ENCODE data around the gene MYO10.

DNA sequence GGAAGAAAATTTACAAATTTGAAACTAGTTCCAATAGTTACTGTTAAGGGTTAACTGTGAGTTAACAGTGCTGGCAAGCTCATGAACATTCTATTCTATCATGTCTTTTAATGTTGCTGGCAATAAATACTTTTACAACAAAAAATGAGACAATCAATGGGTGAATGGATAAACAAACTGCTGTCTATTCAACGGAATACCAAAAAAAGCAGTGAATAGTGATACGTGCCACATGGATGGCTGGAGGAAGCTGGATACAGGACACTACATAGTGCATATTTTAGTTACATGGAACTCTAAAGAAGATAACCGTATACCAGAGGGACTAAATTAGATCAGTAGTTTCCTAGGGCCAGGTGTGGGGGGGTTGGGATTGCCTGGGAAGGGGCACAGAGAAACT is 163.5 kb downstream of the MYO10 start:
- TF ChIP-seq, protein P1, sequence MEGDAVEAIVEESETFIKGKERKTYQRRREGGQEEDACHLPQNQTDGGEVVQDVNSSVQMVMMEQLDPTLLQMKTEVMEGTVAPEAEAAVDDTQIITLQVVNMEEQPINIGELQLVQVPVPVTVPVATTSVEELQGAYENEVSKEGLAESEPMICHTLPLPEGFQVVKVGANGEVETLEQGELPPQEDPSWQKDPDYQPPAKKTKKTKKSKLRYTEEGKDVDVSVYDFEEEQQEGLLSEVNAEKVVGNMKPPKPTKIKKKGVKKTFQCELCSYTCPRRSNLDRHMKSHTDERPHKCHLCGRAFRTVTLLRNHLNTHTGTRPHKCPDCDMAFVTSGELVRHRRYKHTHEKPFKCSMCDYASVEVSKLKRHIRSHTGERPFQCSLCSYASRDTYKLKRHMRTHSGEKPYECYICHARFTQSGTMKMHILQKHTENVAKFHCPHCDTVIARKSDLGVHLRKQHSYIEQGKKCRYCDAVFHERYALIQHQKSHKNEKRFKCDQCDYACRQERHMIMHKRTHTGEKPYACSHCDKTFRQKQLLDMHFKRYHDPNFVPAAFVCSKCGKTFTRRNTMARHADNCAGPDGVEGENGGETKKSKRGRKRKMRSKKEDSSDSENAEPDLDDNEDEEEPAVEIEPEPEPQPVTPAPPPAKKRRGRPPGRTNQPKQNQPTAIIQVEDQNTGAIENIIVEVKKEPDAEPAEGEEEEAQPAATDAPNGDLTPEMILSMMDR (conservative IDR thresholded peaks at IDR 0.05), result no peak
- TF ChIP-seq ZFX (IDR thresholded peaks at IDR 0.05), result no peak

All from C4-2B (cell line).